NT2/D1 (cell line): ENCODE results near the gene GRK5.

Source experiments
- SUZ12 ChIP-seq: IDR thresholded peaks from 2 replicates; pipeline ENCODE4 v1.6.1; 2011; ENCODE audit not compliant: insufficient read length, insufficient read depth; ENCODE audit errors: extremely low read depth
- YY1 ChIP-seq: IDR thresholded peaks from 2 replicates; pipeline ENCODE4 v1.6.1; 2011; ENCODE audit not compliant: insufficient read length, insufficient read depth
- ZNF274 ChIP-seq: IDR thresholded peaks from 2 replicates; pipeline ENCODE4 v1.6.1; 2011; ENCODE audit warnings: mild to moderate bottlenecking, low read depth, low read length

DNA sequence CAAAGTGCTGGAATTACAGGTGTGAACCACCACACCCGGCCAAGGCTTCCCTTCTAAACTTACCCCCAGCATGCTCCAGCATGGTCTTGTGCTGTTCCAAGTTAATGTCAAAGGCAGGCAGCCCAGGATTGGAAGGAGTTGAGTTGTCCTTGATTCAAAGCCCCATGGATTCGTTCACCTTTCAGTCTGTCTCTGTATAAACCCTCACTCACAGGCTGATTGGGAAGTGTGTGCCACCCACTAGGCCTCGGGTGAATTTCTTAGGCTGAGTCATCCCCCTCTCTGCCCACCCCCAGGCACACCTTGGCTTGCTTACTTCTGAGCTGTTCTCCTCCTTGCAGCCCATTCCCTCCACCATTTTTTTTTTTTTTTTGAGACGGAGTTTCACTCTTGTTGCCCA is 15.5 kb upstream of the GRK5 start:
- TF ChIP-seq SUZ12, result no peak
- TF ChIP-seq YY1, result no peak
- no peak for TF ChIP-seq ZNF274
